WTC11 (cell line): Measurements from ENCODE around the gene ERC1. TPM values are rescaled to one million over a fixed set of nuclear protein-coding genes. Genes with fewer than 3 reads are reported as not detected.

Experiments used
- ATAC-seq: fragments of 200-7000 bp; cut with Tn5 transposase; 2 replicates; pipeline ENCODE4 v1.10.0; 2021; ENCODE audit warnings: mild to moderate bottlenecking, moderate library complexity
- CTCF ChIA-PET: fragments of 300-600 bp; sonication (Branson Sonifier 250); formaldehyde crosslinking; loops from one replicate; lab custom pipeline; 2021; ENCODE audit warnings: antibody characterized with exemption; lab: Charles Lee
- POLR2A ChIA-PET: fragments of 350-600 bp; sonication (Branson Sonifier 250); formaldehyde crosslinking; loops from one replicate; lab custom pipeline; 2021; ENCODE audit warnings: antibody characterized with exemption; lab: Charles Lee
- DNase-seq: peaks from one replicate; pipeline ENCODE4 v3.0.0; 2021; ENCODE audit warnings: low spot score
- H3K27ac Mint-ChIP-seq: 2 replicates; pipeline ENCODE4 v1.8.0; 2021; ENCODE audit warnings: mixed read lengths
- H3K27me3 Mint-ChIP-seq: 2 replicates; pipeline ENCODE4 v1.8.0; 2021; ENCODE audit warnings: low read depth, mild to moderate bottlenecking, moderate library complexity, mixed read lengths
- H3K36me3 Mint-ChIP-seq: 2 replicates; pipeline ENCODE4 v1.8.0; 2021; ENCODE audit warnings: mixed read lengths
- H3K4me1 Mint-ChIP-seq: 2 replicates; pipeline ENCODE4 v1.8.0; 2022; ENCODE audit warnings: mixed read lengths
- H3K4me3 Mint-ChIP-seq: 2 replicates; pipeline ENCODE4 v1.8.0; 2021; ENCODE audit warnings: mild to moderate bottlenecking, moderate library complexity, mixed read lengths
- H3K9me3 Mint-ChIP-seq: 2 replicates; pipeline ENCODE4 v1.8.0; 2021; ENCODE audit warnings: mixed read lengths
- ATF1 ChIP-seq: sonication (generic); formaldehyde crosslinking; IDR thresholded peaks from 2 replicates; pipeline ENCODE4 v1.8.1; 2023; ENCODE audit warnings: mild to moderate bottlenecking, moderate library complexity, missing genetic modification reagents
- CREM ChIP-seq: sonication (generic); formaldehyde crosslinking; IDR thresholded peaks from 2 replicates; pipeline ENCODE4 v1.8.1; 2022; ENCODE audit warnings: mild to moderate bottlenecking, missing genetic modification reagents, moderate library complexity
- EMX1 ChIP-seq: fragments of 250-450 bp; sonication (Bioruptor Pico); IDR thresholded peaks from 2 replicates; pipeline ENCODE4 v1.8.0; 2021; ENCODE audit warnings: mild to moderate bottlenecking
- FOXJ3 ChIP-seq: sonication (generic); formaldehyde crosslinking; IDR thresholded peaks from 2 replicates; pipeline ENCODE4 v1.9.0; 2021; ENCODE audit warnings: missing genetic modification reagents, mild to moderate bottlenecking, borderline replicate concordance
- JAZF1 ChIP-seq: fragments of 250-450 bp; sonication (Bioruptor Pico); IDR thresholded peaks from 2 replicates; pipeline ENCODE4 v1.9.0; 2021; ENCODE audit warnings: moderate library complexity, mild to moderate bottlenecking, inconsistent platforms
- NR2C2 ChIP-seq: sonication (generic); formaldehyde crosslinking; IDR thresholded peaks from 2 replicates; pipeline ENCODE4 v1.8.0; 2022; ENCODE audit warnings: mild to moderate bottlenecking, missing genetic modification reagents
- NR3C1 ChIP-seq: sonication (generic); formaldehyde crosslinking; conservative IDR thresholded peaks from 2 replicates; pipeline ENCODE4 v1.8.1; 2023; ENCODE audit warnings: low read depth, mild to moderate bottlenecking, missing genetic modification reagents
- PRRX2 ChIP-seq: fragments of 250-450 bp; sonication (Bioruptor Pico); IDR thresholded peaks from 2 replicates; pipeline ENCODE4 v1.8.0; 2021; ENCODE audit warnings: mild to moderate bottlenecking
- SMAD3 ChIP-seq: sonication (generic); formaldehyde crosslinking; IDR thresholded peaks from 2 replicates; pipeline ENCODE4 v1.8.0; 2022; ENCODE audit warnings: missing genetic modification reagents, mild to moderate bottlenecking, borderline replicate concordance
- SMAD4 ChIP-seq: sonication (generic); formaldehyde crosslinking; IDR thresholded peaks from 2 replicates; pipeline ENCODE4 v1.8.0; 2022; ENCODE audit warnings: mild to moderate bottlenecking, missing genetic modification reagents
- ZBTB43 ChIP-seq: sonication (generic); formaldehyde crosslinking; IDR thresholded peaks from 2 replicates; pipeline ENCODE4 v1.8.1; 2023; ENCODE audit warnings: mild to moderate bottlenecking, missing genetic modification reagents
- ZNF219 ChIP-seq: sonication (generic); formaldehyde crosslinking; IDR thresholded peaks from 2 replicates; pipeline ENCODE4 v1.8.0; 2023; ENCODE audit warnings: missing genetic modification reagents, mild to moderate bottlenecking, borderline replicate concordance
- ZNF416 ChIP-seq: fragments of 250-450 bp; sonication (Bioruptor Pico); IDR thresholded peaks from 2 replicates; pipeline ENCODE4 v1.9.0; 2021; ENCODE audit warnings: mild to moderate bottlenecking, inconsistent platforms
- ZNF512 ChIP-seq: sonication (generic); formaldehyde crosslinking; IDR thresholded peaks from 2 replicates; pipeline ENCODE4 v1.8.1; 2022; ENCODE audit warnings: missing genetic modification reagents, borderline replicate concordance
- ZNF532 ChIP-seq: fragments of 250-450 bp; sonication (Bioruptor Pico); IDR thresholded peaks from 2 replicates; pipeline ENCODE4 v1.9.0; 2021; ENCODE audit warnings: mild to moderate bottlenecking, borderline replicate concordance
- total RNA-seq: library from RNA; stranded (reverse); gene quantifications from 3 replicates; pipeline ENCODE4 v1.2.3, GENCODE V29; 2021
- TF ChIP-seq, protein P1 (sequence below): sonication (generic); formaldehyde crosslinking; IDR thresholded peaks from 2 replicates; pipeline ENCODE4 v1.8.1; 2023; ENCODE audit warnings: mild to moderate bottlenecking, missing genetic modification reagents, moderate library complexity
- TF ChIP-seq, protein P2 (sequence below): sonication (generic); formaldehyde crosslinking; IDR thresholded peaks from 2 replicates; pipeline ENCODE4 v1.8.1; 2022; ENCODE audit warnings: low read depth, missing genetic modification reagents, borderline replicate concordance
- TF ChIP-seq, protein P3 (sequence below): sonication (generic); formaldehyde crosslinking; IDR thresholded peaks from 2 replicates; pipeline ENCODE4 v1.8.1; 2023; ENCODE audit warnings: mild to moderate bottlenecking, missing genetic modification reagents
- TF ChIP-seq, protein P4 (sequence below): sonication (generic); formaldehyde crosslinking; IDR thresholded peaks from 2 replicates; pipeline ENCODE4 v1.8.0; 2022; ENCODE audit warnings: mild to moderate bottlenecking, missing genetic modification reagents
- TF ChIP-seq, protein P5 (sequence below): sonication (generic); formaldehyde crosslinking; IDR thresholded peaks from 2 replicates; pipeline ENCODE4 v1.8.0; 2023; ENCODE audit warnings: mild to moderate bottlenecking, missing genetic modification reagents

Gene ERC1
- total RNA-seq, 1 experiment from 2014 or later, result 47.5 TPM

DNA sequence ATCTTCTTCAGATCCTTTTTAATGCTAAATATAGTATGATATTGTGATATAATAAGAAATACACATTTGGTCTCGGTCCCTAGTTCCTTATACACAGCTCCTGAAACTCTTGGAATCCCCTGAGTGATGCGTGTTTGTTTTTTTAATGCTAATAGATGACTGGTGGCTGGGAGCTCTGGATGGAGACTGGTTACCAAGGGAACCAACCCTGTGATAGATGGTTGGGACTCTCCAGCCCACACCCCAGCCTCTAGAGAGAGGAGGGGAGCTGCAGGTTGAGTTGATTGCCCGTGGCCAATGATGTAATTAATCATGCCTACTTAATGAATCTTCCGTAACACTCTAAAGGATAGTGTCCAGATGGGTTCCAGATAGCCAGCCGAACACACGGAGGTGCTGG, 462.8 kb downstream of the ERC1 start:
- Mint-ChIP-seq H3K27ac (no peak overlapping the region), H3K27me3 (no peaks in the 10 kb centered on the region), H3K9me3 (no peaks in the 10 kb centered on the region)
- no peak; the same call in 1 of the 2 replicates for ATAC-seq
- TF ChIP-seq ZNF219 (CRISPR knock-in tag), result no peak
- TF ChIP-seq ZNF416 (CRISPR knock-in tag), result no peak
- TF ChIP-seq NR3C1 (CRISPR knock-in tag), result no peak
- TF ChIP-seq, protein P1, sequence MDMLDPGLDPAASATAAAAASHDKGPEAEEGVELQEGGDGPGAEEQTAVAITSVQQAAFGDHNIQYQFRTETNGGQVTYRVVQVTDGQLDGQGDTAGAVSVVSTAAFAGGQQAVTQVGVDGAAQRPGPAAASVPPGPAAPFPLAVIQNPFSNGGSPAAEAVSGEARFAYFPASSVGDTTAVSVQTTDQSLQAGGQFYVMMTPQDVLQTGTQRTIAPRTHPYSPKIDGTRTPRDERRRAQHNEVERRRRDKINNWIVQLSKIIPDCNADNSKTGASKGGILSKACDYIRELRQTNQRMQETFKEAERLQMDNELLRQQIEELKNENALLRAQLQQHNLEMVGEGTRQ (CRISPR knock-in tag), result no peak
- TF ChIP-seq, protein P2, sequence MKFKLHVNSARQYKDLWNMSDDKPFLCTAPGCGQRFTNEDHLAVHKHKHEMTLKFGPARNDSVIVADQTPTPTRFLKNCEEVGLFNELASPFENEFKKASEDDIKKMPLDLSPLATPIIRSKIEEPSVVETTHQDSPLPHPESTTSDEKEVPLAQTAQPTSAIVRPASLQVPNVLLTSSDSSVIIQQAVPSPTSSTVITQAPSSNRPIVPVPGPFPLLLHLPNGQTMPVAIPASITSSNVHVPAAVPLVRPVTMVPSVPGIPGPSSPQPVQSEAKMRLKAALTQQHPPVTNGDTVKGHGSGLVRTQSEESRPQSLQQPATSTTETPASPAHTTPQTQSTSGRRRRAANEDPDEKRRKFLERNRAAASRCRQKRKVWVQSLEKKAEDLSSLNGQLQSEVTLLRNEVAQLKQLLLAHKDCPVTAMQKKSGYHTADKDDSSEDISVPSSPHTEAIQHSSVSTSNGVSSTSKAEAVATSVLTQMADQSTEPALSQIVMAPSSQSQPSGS, result no peak
- no peak for TF ChIP-seq PRRX2 (CRISPR knock-in tag)
- TF ChIP-seq, all 79 proteins: peak for 0
- no peak for DNase-seq
- CTCF ChIA-PET, result interaction anchor here (0.8 to 1.3 kb wide), 2 partner anchors 9 to 336 kb away, joined by 5 read pairs; no protein-coding TSS in a partner anchor
- POLR2A ChIA-PET, result no interaction called here
- H3K4me3 Mint-ChIP-seq, result no peak overlapping the region
- H3K36me3 Mint-ChIP-seq, result no peaks in the 10 kb centered on the region
- H3K4me1 Mint-ChIP-seq, result peaks cover 4% of the 10 kb centered on the region

DNA sequence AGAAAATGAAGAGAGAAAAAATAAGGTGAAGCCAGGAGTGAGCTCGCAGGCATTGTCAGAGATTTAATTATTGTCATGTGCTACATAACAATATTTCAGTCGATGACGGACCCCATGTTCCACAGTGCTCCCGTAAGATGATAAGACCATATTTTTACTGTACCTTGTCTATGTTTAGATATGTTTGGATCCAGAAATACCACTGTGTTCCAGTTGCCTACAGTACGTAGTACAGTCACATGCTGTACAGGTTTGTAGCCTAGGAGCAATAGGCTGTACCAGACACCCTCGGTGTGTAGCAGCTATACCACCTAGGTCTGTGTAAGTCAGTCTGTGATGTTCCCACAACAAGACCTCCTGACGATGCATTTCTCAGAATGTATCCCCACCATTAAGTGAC, 465.9 kb downstream of the ERC1 start:
- peaks cover 3% of the 10 kb centered on the region for H3K36me3 Mint-ChIP-seq
- H3K4me3 Mint-ChIP-seq, result no peak overlapping the region
- ChIA-PET CTCF (no interaction called here), POLR2A (no interaction called here)
- ATAC-seq (no peak), DNase-seq (no peak)
- H3K9me3 Mint-ChIP-seq, result peaks cover 17% of the 10 kb centered on the region
- H3K4me1 Mint-ChIP-seq, result peaks cover 4% of the 10 kb centered on the region
- no peaks in the 10 kb centered on the region for H3K27me3 Mint-ChIP-seq
- no peak overlapping the region for H3K27ac Mint-ChIP-seq
- TF ChIP-seq EMX1 (CRISPR knock-in tag) (no peak), ATF1 (no peak), ZBTB43 (no peak), CREM (no peak), NR2C2 (CRISPR knock-in tag) (no peak), SMAD4 (CRISPR knock-in tag) (no peak), SMAD3 (CRISPR knock-in tag) (no peak), FOXJ3 (CRISPR knock-in tag) (no peak), ZNF532 (no peak), ZNF512 (CRISPR knock-in tag) (no peak), JAZF1 (CRISPR knock-in tag) (no peak)
- TF ChIP-seq, protein P3, sequence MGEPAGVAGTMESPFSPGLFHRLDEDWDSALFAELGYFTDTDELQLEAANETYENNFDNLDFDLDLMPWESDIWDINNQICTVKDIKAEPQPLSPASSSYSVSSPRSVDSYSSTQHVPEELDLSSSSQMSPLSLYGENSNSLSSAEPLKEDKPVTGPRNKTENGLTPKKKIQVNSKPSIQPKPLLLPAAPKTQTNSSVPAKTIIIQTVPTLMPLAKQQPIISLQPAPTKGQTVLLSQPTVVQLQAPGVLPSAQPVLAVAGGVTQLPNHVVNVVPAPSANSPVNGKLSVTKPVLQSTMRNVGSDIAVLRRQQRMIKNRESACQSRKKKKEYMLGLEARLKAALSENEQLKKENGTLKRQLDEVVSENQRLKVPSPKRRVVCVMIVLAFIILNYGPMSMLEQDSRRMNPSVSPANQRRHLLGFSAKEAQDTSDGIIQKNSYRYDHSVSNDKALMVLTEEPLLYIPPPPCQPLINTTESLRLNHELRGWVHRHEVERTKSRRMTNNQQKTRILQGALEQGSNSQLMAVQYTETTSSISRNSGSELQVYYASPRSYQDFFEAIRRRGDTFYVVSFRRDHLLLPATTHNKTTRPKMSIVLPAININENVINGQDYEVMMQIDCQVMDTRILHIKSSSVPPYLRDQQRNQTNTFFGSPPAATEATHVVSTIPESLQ (CRISPR knock-in tag), result no peak
- TF ChIP-seq, protein P4, sequence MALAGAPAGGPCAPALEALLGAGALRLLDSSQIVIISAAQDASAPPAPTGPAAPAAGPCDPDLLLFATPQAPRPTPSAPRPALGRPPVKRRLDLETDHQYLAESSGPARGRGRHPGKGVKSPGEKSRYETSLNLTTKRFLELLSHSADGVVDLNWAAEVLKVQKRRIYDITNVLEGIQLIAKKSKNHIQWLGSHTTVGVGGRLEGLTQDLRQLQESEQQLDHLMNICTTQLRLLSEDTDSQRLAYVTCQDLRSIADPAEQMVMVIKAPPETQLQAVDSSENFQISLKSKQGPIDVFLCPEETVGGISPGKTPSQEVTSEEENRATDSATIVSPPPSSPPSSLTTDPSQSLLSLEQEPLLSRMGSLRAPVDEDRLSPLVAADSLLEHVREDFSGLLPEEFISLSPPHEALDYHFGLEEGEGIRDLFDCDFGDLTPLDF, result no peak
- TF ChIP-seq, protein P5, sequence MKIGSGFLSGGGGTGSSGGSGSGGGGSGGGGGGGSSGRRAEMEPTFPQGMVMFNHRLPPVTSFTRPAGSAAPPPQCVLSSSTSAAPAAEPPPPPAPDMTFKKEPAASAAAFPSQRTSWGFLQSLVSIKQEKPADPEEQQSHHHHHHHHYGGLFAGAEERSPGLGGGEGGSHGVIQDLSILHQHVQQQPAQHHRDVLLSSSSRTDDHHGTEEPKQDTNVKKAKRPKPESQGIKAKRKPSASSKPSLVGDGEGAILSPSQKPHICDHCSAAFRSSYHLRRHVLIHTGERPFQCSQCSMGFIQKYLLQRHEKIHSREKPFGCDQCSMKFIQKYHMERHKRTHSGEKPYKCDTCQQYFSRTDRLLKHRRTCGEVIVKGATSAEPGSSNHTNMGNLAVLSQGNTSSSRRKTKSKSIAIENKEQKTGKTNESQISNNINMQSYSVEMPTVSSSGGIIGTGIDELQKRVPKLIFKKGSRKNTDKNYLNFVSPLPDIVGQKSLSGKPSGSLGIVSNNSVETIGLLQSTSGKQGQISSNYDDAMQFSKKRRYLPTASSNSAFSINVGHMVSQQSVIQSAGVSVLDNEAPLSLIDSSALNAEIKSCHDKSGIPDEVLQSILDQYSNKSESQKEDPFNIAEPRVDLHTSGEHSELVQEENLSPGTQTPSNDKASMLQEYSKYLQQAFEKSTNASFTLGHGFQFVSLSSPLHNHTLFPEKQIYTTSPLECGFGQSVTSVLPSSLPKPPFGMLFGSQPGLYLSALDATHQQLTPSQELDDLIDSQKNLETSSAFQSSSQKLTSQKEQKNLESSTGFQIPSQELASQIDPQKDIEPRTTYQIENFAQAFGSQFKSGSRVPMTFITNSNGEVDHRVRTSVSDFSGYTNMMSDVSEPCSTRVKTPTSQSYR, result no peak
